Gastroesophageal sphincter (tissue), 3 donors: ENCODE results near the gene CHIC2.

Experiments
- CTCF ChIP-seq, 4 experiments: fragments of 200-600 bp in 2 of 4; fragments of 450-650 bp in 2 of 4; sonication (generic) in 1 of 4; IDR thresholded peaks; one replicate each; pipeline ENCODE4 v1.5.1; 2017 to 2019; ENCODE audit warnings: antibody characterized with exemption in 4 of 4, mild to moderate bottlenecking in 2 of 4, moderate library complexity in 2 of 4
- EP300 ChIP-seq: sonication (generic); formaldehyde crosslinking; IDR thresholded peaks from one replicate; pipeline ENCODE4 v1.6.1; 2017; ENCODE audit warnings: antibody characterized with exemption, mild to moderate bottlenecking
- POLR2A ChIP-seq, 2 donors: fragments of 450-650 bp; IDR thresholded peaks; one replicate each; pipeline ENCODE4 v1.6.1; 2017; ENCODE audit warnings: antibody characterized with exemption in 2 of 2, mild to moderate bottlenecking in 2 of 2, moderate library complexity in 1 of 2
- POLR2AphosphoS5 ChIP-seq: sonication (generic); formaldehyde crosslinking; IDR thresholded peaks from one replicate; pipeline ENCODE4 v1.6.1; 2017; ENCODE audit warnings: antibody characterized with exemption

GRCh38 chr4:53987761-53988171, 76.6 kb downstream of the CHIC2 start:
- TF ChIP-seq CTCF (IDR thresholded peaks at IDR 0.05) (no peak), POLR2A (IDR thresholded peaks at IDR 0.05) (no peak), EP300 (no peak), POLR2AphosphoS5 (no peak)
